Measurements from ENCODE around the gene RGS6.

Gene RGS6

GRCh38 chr14:72341686-72342085 is 409.5 kb downstream of the RGS6 start:
- Histone ChIP-seq H4K20me1 (ENCODE audit: insufficient read depth) (no peaks in the 10 kb centered on the region), H3K27me3 (ENCODE audit: insufficient read depth, low read depth) (no peaks in the 10 kb centered on the region), H3K36me3 (ENCODE audit: insufficient read depth) (no peaks in the 10 kb centered on the region), H2AFZ (ENCODE audit: low read depth) (no peak overlapping the region), H3K4me1 (ENCODE audit: low read depth, poor library complexity, severe bottlenecking) (no peaks in the 10 kb centered on the region), H3K79me2 (ENCODE audit: insufficient read depth, low read depth) (no peaks in the 10 kb centered on the region), H3K4me2 (no peak overlapping the region), H3K4me3 (IDR thresholded peaks at IDR 0.05; ENCODE audit: insufficient read depth, low read depth, low read length) (no peak overlapping the region), H3K27ac (no peak overlapping the region), H3K9ac (no peak overlapping the region)
- no peak for TF ChIP-seq CTCF (conservative IDR thresholded peaks at IDR 0.05; ENCODE audit: low read depth, low read length)

GRCh38 chr14:72347118-72347517 is 414.9 kb downstream of the RGS6 start:
- Histone ChIP-seq H3K27ac (no peak overlapping the region), H3K4me2 (no peak overlapping the region)
- TF ChIP-seq CTCF (conservative IDR thresholded peaks at IDR 0.05; ENCODE audit: low read depth, low read length), result no peak

GRCh38 chr14:72350215-72350614 is 418.0 kb downstream of the RGS6 start:
- no peak for TF ChIP-seq CTCF (conservative IDR thresholded peaks at IDR 0.05; ENCODE audit: low read depth, low read length)
- no peaks in the 10 kb centered on the region for H4K20me1 ChIP-seq (ENCODE audit: insufficient read depth)

More at GRCh38 chr14:72347118-72347517, 414.9 kb downstream of the RGS6 start:
- Histone ChIP-seq H2AFZ (ENCODE audit: low read depth) (no peak overlapping the region), H3K9ac (no peak overlapping the region), H3K4me1 (ENCODE audit: low read depth, poor library complexity, severe bottlenecking) (no peaks in the 10 kb centered on the region), H4K20me1 (ENCODE audit: insufficient read depth) (no peaks in the 10 kb centered on the region), H3K27me3 (ENCODE audit: insufficient read depth, low read depth) (no peaks in the 10 kb centered on the region), H3K4me3 (IDR thresholded peaks at IDR 0.05; ENCODE audit: insufficient read depth, low read depth, low read length) (no peak overlapping the region), H3K79me2 (ENCODE audit: insufficient read depth, low read depth) (no peaks in the 10 kb centered on the region), H3K36me3 (ENCODE audit: insufficient read depth) (no peaks in the 10 kb centered on the region)

GRCh38 chr14:72352012-72352411 is 419.8 kb downstream of the RGS6 start:
- no peak overlapping the region for H3K4me3 ChIP-seq (IDR thresholded peaks at IDR 0.05; ENCODE audit: insufficient read depth, low read depth, low read length)
- no peaks in the 10 kb centered on the region for H3K36me3 ChIP-seq (ENCODE audit: insufficient read depth)
- no peak overlapping the region for H2AFZ ChIP-seq (ENCODE audit: low read depth)
- H3K27ac ChIP-seq, result no peak overlapping the region
- no peak overlapping the region for H3K4me2 ChIP-seq
- no peaks in the 10 kb centered on the region for H3K79me2 ChIP-seq (ENCODE audit: insufficient read depth, low read depth)
- H3K9ac ChIP-seq, result no peak overlapping the region
- H4K20me1 ChIP-seq (ENCODE audit: insufficient read depth), result no peaks in the 10 kb centered on the region
- no peak for TF ChIP-seq CTCF (conservative IDR thresholded peaks at IDR 0.05; ENCODE audit: low read depth, low read length)
- H3K27me3 ChIP-seq (ENCODE audit: insufficient read depth, low read depth), result no peaks in the 10 kb centered on the region
- no peaks in the 10 kb centered on the region for H3K4me1 ChIP-seq (ENCODE audit: low read depth, poor library complexity, severe bottlenecking)

More at GRCh38 chr14:72350215-72350614, 418.0 kb downstream of the RGS6 start:
- H3K27ac ChIP-seq, result no peak overlapping the region
- no peak overlapping the region for H3K9ac ChIP-seq
- H2AFZ ChIP-seq (ENCODE audit: low read depth), result no peak overlapping the region
- no peak overlapping the region for H3K4me2 ChIP-seq
- no peaks in the 10 kb centered on the region for H3K36me3 ChIP-seq (ENCODE audit: insufficient read depth)
- H3K4me3 ChIP-seq (IDR thresholded peaks at IDR 0.05; ENCODE audit: insufficient read depth, low read depth, low read length), result no peak overlapping the region
- no peaks in the 10 kb centered on the region for H3K79me2 ChIP-seq (ENCODE audit: insufficient read depth, low read depth)
- no peaks in the 10 kb centered on the region for H3K27me3 ChIP-seq (ENCODE audit: insufficient read depth, low read depth)
- H3K4me1 ChIP-seq (ENCODE audit: low read depth, poor library complexity, severe bottlenecking), result no peaks in the 10 kb centered on the region
